ENCODE data around the gene IGFBP6. TPM values are rescaled to one million over a fixed set of nuclear protein-coding genes. Genes with fewer than 3 reads are reported as not detected.

IGFBP6 gene
- total and polyA plus RNA-seq, 7 donors, result 3.0 to 444 (median 133) TPM

DNA sequence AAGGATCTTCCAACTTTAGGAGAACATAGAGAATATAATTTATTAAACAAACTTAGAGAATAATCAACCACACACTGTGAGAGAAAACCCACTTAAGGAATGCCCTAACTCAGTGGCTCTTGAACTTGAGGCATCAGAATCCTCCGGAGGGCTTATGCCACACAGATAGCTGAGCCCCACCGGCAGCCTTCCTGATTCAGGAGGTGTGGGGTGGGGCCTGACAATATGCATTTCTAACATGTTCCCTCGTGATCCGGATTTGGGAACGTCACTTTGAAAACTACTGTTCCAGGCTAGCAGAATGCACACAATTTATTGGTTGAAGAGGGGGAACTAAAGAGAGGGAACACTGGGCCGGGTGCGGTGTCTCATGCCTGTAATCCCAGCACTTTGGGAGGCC, 3.8 kb downstream of the IGFBP6 start:
- H3K4me3 ChIP-seq, result no peak overlapping the region
- no peaks in the 10 kb centered on the region for H3K27me3 ChIP-seq
- DNase-seq, result peak; percentile 48
- H3K27ac ChIP-seq, result no peak overlapping the region
- 84 to 91% methylated on average over 7 of the region's 7 CpGs for WGBS, 2 donors
- peaks cover 0 to 8% (median 0%) of the 10 kb centered on the region in 4 donors for H3K36me3 ChIP-seq
- intact Hi-C loops (cut with DNase I), result no loop called here
- H3K4me1 ChIP-seq, result peaks cover 0 to 33% (median 29%) of the 10 kb centered on the region in 4 donors
- TF ChIP-seq EP300 (IDR thresholded peaks at IDR 0.05) (no peak), POLR2AphosphoS5 (IDR thresholded peaks at IDR 0.05) (no peak), POLR2A (IDR thresholded peaks at IDR 0.05) (no peak)
- TF ChIP-seq, protein P1, sequence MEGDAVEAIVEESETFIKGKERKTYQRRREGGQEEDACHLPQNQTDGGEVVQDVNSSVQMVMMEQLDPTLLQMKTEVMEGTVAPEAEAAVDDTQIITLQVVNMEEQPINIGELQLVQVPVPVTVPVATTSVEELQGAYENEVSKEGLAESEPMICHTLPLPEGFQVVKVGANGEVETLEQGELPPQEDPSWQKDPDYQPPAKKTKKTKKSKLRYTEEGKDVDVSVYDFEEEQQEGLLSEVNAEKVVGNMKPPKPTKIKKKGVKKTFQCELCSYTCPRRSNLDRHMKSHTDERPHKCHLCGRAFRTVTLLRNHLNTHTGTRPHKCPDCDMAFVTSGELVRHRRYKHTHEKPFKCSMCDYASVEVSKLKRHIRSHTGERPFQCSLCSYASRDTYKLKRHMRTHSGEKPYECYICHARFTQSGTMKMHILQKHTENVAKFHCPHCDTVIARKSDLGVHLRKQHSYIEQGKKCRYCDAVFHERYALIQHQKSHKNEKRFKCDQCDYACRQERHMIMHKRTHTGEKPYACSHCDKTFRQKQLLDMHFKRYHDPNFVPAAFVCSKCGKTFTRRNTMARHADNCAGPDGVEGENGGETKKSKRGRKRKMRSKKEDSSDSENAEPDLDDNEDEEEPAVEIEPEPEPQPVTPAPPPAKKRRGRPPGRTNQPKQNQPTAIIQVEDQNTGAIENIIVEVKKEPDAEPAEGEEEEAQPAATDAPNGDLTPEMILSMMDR (IDR thresholded peaks at IDR 0.05), result no peak
- no peaks in the 10 kb centered on the region for H3K9me3 ChIP-seq

DNA sequence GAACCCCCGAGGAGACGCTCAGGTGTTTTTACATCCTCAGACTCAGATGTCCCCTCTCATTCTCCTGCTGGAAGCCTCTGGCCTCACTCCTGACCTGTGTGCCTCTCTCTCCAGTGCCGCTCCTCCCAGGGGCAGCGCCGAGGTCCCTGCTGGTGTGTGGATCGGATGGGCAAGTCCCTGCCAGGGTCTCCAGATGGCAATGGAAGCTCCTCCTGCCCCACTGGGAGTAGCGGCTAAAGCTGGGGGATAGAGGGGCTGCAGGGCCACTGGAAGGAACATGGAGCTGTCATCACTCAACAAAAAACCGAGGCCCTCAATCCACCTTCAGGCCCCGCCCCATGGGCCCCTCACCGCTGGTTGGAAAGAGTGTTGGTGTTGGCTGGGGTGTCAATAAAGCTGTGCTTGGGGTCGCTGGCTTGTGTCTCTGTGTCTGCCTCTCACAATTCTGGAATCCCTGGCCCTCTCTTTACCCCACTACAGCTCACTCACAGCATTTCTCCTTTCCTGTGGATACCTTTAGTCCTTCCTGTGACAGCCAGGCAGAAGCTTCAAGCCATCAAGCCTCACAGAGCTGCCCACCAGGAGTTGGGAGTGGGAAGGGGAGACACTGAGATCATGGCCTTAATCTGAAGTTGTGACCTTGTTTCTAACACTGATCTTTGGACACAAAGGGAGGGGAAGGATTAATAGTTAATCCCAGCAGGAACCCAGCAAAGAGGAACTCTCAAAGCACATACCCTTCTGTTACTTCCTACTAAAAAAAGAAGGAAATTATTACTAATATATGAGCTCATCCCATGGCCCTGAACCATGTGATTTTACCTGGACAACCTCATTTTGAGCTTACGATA, 4.7 kb downstream of the IGFBP6 start:
- Histone ChIP-seq H3K4me3 (no peak overlapping the region), H3K4me1 (peaks cover 0 to 32% (median 25%) of the 10 kb centered on the region in 4 donors), H3K36me3 (peaks cover 0 to 8% (median 0%) of the 10 kb centered on the region in 4 donors), H3K27ac (no peak overlapping the region), H3K9me3 (no peaks in the 10 kb centered on the region), H3K27me3 (no peaks in the 10 kb centered on the region)
- 86 to 90% methylated on average over 12 of the region's 12 CpGs for WGBS, 2 donors
- peak; percentile 57 for DNase-seq
- TF ChIP-seq EP300 (IDR thresholded peaks at IDR 0.05), result no peak
- TF ChIP-seq, protein P1 (IDR thresholded peaks at IDR 0.05), result no peak
- no peak for TF ChIP-seq POLR2AphosphoS5 (IDR thresholded peaks at IDR 0.05)
- TF ChIP-seq POLR2A (IDR thresholded peaks at IDR 0.05), result no peak
- intact Hi-C loops (cut with DNase I), result no loop called here

DNA sequence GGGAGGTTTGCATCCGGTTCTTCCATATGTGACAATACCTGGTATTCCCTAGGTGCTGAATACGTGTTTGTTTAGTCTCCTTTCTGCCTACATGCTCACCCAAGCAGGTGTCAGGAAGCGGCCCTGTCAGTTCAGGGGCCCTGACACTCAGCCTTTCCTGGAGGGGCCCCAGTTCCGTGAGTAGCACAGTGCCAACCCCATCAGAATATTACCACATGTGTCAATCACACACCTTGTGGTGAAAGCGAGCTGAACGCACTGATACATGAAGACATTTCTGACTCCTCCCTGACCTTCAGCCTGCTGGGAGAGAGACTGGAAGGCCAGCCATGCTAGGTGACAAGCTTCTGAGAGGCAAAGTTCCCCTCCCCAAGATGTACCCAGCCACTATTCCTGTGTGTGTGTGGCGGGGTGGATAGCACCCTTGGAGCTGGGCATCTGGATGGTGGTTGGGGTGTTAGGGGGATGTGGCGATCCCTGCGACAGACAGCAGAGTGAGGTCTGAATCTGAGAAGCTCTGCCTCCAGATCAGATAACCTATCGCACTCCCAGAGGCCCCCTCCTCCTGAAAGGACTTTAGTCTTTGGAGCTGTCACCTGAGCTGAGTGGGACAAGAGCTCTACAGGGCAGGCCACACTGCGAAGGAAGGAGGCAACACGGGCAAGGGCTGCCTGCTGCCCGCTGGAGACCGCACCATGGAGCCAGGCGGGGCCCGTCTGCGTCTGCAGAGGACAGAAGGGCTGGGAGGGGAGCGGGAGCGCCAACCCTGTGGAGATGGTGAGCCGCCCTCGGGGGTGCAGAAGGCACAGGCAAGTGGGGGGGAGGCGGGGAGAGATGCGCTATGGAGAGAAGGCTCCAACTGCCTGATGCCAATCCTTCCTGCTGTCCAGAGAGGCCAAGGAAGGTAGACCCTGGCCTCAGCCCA, 5.7 kb downstream of the IGFBP6 start, which contains the start of gene SOAT2:
Gene SOAT2 (plus strand): TSS at position 604 of the 925 bp plus-strand sequence. CDS start 92 bp downstream, at position 696.
- no peak within 1 kb of the TSS for H3K27ac ChIP-seq

DNA sequence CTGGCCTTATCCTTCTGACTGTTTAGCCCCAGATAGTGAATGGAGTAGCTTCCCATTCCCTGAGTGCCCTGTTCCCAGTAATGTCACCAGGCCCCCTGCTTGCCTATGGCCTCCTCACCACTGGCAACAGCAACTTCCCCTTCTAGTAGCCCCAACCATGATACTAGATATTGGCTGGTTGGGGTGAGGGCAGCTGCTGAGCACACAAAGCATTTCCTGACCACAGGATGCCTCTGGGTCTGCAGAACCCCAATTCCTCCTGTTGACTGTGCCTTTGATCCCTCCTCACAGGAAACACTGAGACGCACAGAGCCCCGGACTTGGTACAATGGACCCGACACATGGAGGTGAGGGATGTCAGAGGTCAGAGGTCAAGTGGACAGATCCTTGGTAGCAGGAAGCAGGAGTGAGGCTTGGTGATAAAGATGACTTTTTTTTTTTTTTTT, 6.4 kb downstream of the IGFBP6 start:
- H3K27me3 ChIP-seq, result no peaks in the 10 kb centered on the region
- H3K36me3 ChIP-seq, result peaks cover 0 to 8% (median 0%) of the 10 kb centered on the region in 4 donors
- 41 to 76% methylated on average over 3 of the region's 3 CpGs for WGBS, 2 donors
- intact Hi-C loops (cut with DNase I), result no loop called here
- no peak overlapping the region for H3K4me3 ChIP-seq
- peaks cover 0 to 17% (median 11%) of the 10 kb centered on the region in 4 donors for H3K4me1 ChIP-seq
- H3K9me3 ChIP-seq, result no peaks in the 10 kb centered on the region
- TF ChIP-seq POLR2AphosphoS5 (IDR thresholded peaks at IDR 0.05), result no peak
- TF ChIP-seq EP300 (IDR thresholded peaks at IDR 0.05), result no peak
- DNase-seq, result no peak
- no peak overlapping the region for H3K27ac ChIP-seq

More for the DNA sequence above, 5.7 kb downstream of the IGFBP6 start, which contains the start of gene SOAT2:
- no peak for TF ChIP-seq POLR2A (IDR thresholded peaks at IDR 0.05)
- TF ChIP-seq, protein P1 (IDR thresholded peaks at IDR 0.05), result no peak
- TF ChIP-seq EP300 (IDR thresholded peaks at IDR 0.05), result no peak
- TF ChIP-seq POLR2AphosphoS5 (IDR thresholded peaks at IDR 0.05), result no peak
- Histone ChIP-seq H3K9me3 (no peaks in the 10 kb centered on the region), H3K36me3 (peaks cover 0 to 8% (median 0%) of the 10 kb centered on the region in 4 donors), H3K4me3 (no peak within 1 kb of the TSS), H3K27me3 (no peaks in the 10 kb centered on the region), H3K4me1 (peaks cover 0 to 24% (median 18%) of the 10 kb centered on the region in 4 donors)
- peak; percentile 58 for DNase-seq
- intact Hi-C loops (cut with DNase I), result no loop called here
- whole genome bisulfite sequencing, 2 donors, result 69 to 74% methylated on average over 23 of the region's 23 CpGs

Data from sigmoid colon (tissue), 7 donors.